HepG2 (cell line): Measurements from ENCODE around the gene TOP2A. TPM values are rescaled to one million over a fixed set of nuclear protein-coding genes. Genes with fewer than 3 reads are reported as not detected.

Experiments used
- CREB1 ChIP-seq, 2 experiments: fragments of 450-650 bp in 1 of 2; IDR thresholded peaks; 2 replicates each; pipeline ENCODE4 v1.6.1; 2016 to 2017; ENCODE audit warnings: control low read depth in 1 of 2, mild to moderate bottlenecking in 1 of 2, missing compliant biosample characterization in 1 of 2, missing genetic modification characterization in 1 of 2
- EP300 ChIP-seq, 3 experiments: sonication (generic) in 1 of 3; formaldehyde crosslinking in 1 of 3; IDR thresholded peaks; 2 replicates each; pipeline versions ENCODE4 v1.5.1 to v1.6.1; 2011 to 2020; ENCODE audit warnings: low read depth in 2 of 3, low read length in 2 of 3, borderline replicate concordance in 1 of 3, improper control_type of control experiment in 1 of 3, mild to moderate bottlenecking in 1 of 3, missing genetic modification reagents in 1 of 3, moderate library complexity in 1 of 3
- GABPA ChIP-seq, 2 experiments: IDR thresholded peaks; 2 replicates each; pipeline ENCODE4 v1.6.1; 2011 to 2016; ENCODE audit warnings: low read depth in 2 of 2, low read length in 1 of 2, missing biosample characterization in 1 of 2, missing genetic modification characterization in 1 of 2
- HMG20B ChIP-seq: conservative IDR thresholded peaks from 2 replicates; pipeline ENCODE4 v1.6.1; 2016; ENCODE audit warnings: missing genetic modification reagents, missing compliant biosample characterization
- MIER3 ChIP-seq: IDR thresholded peaks from 2 replicates; pipeline ENCODE4 v1.6.1; 2016; ENCODE audit warnings: missing compliant biosample characterization, borderline replicate concordance
- MIXL1 ChIP-seq: IDR thresholded peaks from 2 replicates; pipeline ENCODE4 v1.6.1; 2016
- RFX5 ChIP-seq: IDR thresholded peaks from 2 replicates; pipeline ENCODE4 v1.6.1; 2011; ENCODE audit warnings: low read depth, low read length, improper control_type of control experiment
- SIN3A ChIP-seq: IDR thresholded peaks from 2 replicates; pipeline ENCODE4 v1.6.1; 2011; ENCODE audit warnings: low read depth, mild to moderate bottlenecking, control low read depth, low read length, borderline replicate concordance
- TARDBP ChIP-seq: sonication (generic); formaldehyde crosslinking; IDR thresholded peaks from 2 replicates; pipeline ENCODE4 v1.8.0; 2022; ENCODE audit warnings: mild to moderate bottlenecking, missing genetic modification reagents
- ZBTB33 ChIP-seq: sonication (generic); formaldehyde crosslinking; IDR thresholded peaks from 2 replicates; pipeline ENCODE4 v1.4.0; 2020; ENCODE audit warnings: missing genetic modification reagents
- ZGPAT ChIP-seq: IDR thresholded peaks from 2 replicates; pipeline ENCODE4 v1.6.1; 2016; ENCODE audit warnings: mild to moderate bottlenecking
- ZMYM4 ChIP-seq: sonication (generic); formaldehyde crosslinking; IDR thresholded peaks from 2 replicates; pipeline ENCODE4 v1.8.1; 2023; ENCODE audit warnings: mild to moderate bottlenecking, missing genetic modification reagents
- ZNF263 ChIP-seq: sonication (generic); formaldehyde crosslinking; IDR thresholded peaks from 2 replicates; pipeline ENCODE4 v1.4.0; 2020; ENCODE audit warnings: missing genetic modification reagents
- ZNF276 ChIP-seq: sonication (generic); formaldehyde crosslinking; IDR thresholded peaks from 2 replicates; pipeline ENCODE4 v1.4.0; 2020; ENCODE audit warnings: mild to moderate bottlenecking, low read depth, missing genetic modification reagents
- ZNF337 ChIP-seq: sonication (generic); formaldehyde crosslinking; IDR thresholded peaks from 2 replicates; pipeline ENCODE4 v1.5.1; 2020; ENCODE audit warnings: missing genetic modification reagents, low read depth, mild to moderate bottlenecking, borderline replicate concordance
- ZNF549 ChIP-seq: sonication (generic); formaldehyde crosslinking; IDR thresholded peaks from 2 replicates; pipeline ENCODE4 v1.5.0; 2020; ENCODE audit warnings: missing genetic modification reagents
- ZNF746 ChIP-seq: sonication (generic); formaldehyde crosslinking; IDR thresholded peaks from 2 replicates; pipeline ENCODE4 v1.8.0; 2022; ENCODE audit warnings: mild to moderate bottlenecking, missing genetic modification reagents
- ZNF782 ChIP-seq: sonication (generic); formaldehyde crosslinking; IDR thresholded peaks from 2 replicates; pipeline ENCODE4 v1.4.0; 2020; ENCODE audit warnings: missing genetic modification reagents, mild to moderate bottlenecking, borderline replicate concordance
- ZNF879 ChIP-seq: sonication (generic); formaldehyde crosslinking; IDR thresholded peaks from 2 replicates; pipeline ENCODE4 v1.8.1; 2023; ENCODE audit warnings: missing genetic modification reagents
- polyA plus RNA-seq, 8 experiments: library from polyadenylated mRNA; depleted of rRNA in 3 of 8; stranded (reverse) in 7 of 8; unstranded in 1 of 8; fragments of >200 nt; fragmentation: Illumina TruSeq in 4 of 8; extraction: Trizol in 4 of 8; gene quantifications; 2 replicates each; pipeline versions ENCODE4 v1.2.1 to v1.2.3, GENCODE V29; 2011 to 2016; ENCODE audit warnings: low read depth in 4 of 8, missing spikeins in 1 of 8, mixed read lengths in 1 of 8; ENCODE audit not compliant: insufficient read depth in 1 of 8
- total RNA-seq, 5 experiments: library from RNA; depleted of rRNA; stranded (reverse); fragments of >200 nt; fragmentation: Illumina TruSeq; extraction: Trizol; gene quantifications; 2 replicates each; pipeline ENCODE4 v1.2.3, GENCODE V29; 2016; ENCODE audit warnings: low read depth in 1 of 5

Gene TOP2A
- total and polyA plus RNA-seq, 2 of the 13 experiments (the other 11 are each of a cell fraction or from before 2014, with no cell fraction given), result 108 to 327 TPM

- TF ChIP-seq ZNF263 (CRISPR knock-in tag) (no peak), ZNF337 (CRISPR knock-in tag) (no peak; the same call in 1 of the 2 replicates), TARDBP (CRISPR knock-in tag) (no peak; the same call in 1 of the 2 replicates), MIXL1 (no peak), ZMYM4 (CRISPR knock-in tag) (peak; percentile 59), ZNF549 (CRISPR knock-in tag) (no peak), ZGPAT (peak; percentile 88), RFX5 (no peak), HMG20B (CRISPR knock-in tag) (peak; percentile 50; the same call in 1 of the 2 replicates), ZNF782 (CRISPR knock-in tag) (no peak; the same call in 1 of the 2 replicates), ZNF276 (CRISPR knock-in tag) (peak; percentile 55; the same call in 1 of the 2 replicates), GABPA (IDR thresholded peaks at IDR 0.05; ENCODE audit: low read depth, low read length) (no peak; the same call in 1 of the 2 replicates), GABPA (CRISPR knock-in tag; IDR thresholded peaks at IDR 0.05; ENCODE audit: low read depth) (peak; percentile 6), CREB1 (IDR thresholded peaks at IDR 0.05) (no peak), CREB1 (CRISPR knock-in tag; IDR thresholded peaks at IDR 0.05) (no peak), EP300 (IDR thresholded peaks at IDR 0.05; ENCODE audit: low read depth in 2 of 2, low read length in 2 of 2) (peak in 1 of 2 experiments; percentile 6; a peak in 1 of 4 replicates), EP300 (CRISPR knock-in tag; IDR thresholded peaks at IDR 0.05; ENCODE audit: borderline replicate concordance) (no peak), ZNF746 (CRISPR knock-in tag) (peak; percentile 88), ZNF879 (CRISPR knock-in tag) (peak; percentile 79; the same call in 1 of the 2 replicates), MIER3 (CRISPR knock-in tag) (peak; percentile 39; the same call in 1 of the 2 replicates), ZBTB33 (no peak), SIN3A (no peak)
These were observed 72.3 kb downstream of the TOP2A start (continued) for GRCh38 chr17:40345161-40345993.
